Mesenchymal stem cell (in vitro differentiated cells and primary cell): ENCODE measurements around the gene RFX1.

Experiments
- DNase-seq: peaks from one replicate; pipeline ENCODE4 v3.0.0-alpha.2; 2013
- H2AFZ ChIP-seq: one replicate; pipeline ENCODE4 v1.6.1; 2013; ENCODE audit warnings: low read depth, mild to moderate bottlenecking, control low read depth, inconsistent platforms, low read length, moderate library complexity
- H2AK5ac ChIP-seq: 2 replicates; pipeline ENCODE4 v1.6.1; 2013; ENCODE audit warnings: low read length, moderate library complexity, mild to moderate bottlenecking, inconsistent platforms; ENCODE audit not compliant: severe bottlenecking
- H2BK120ac ChIP-seq: one replicate; pipeline ENCODE4 v1.6.1; 2013; ENCODE audit warnings: low read depth, mild to moderate bottlenecking, inconsistent platforms, low read length, moderate library complexity
- H2BK12ac ChIP-seq, 2 experiments: one replicate each; pipeline ENCODE4 v1.6.1; 2013; ENCODE audit warnings: inconsistent platforms in 2 of 2, low read length in 2 of 2, mild to moderate bottlenecking in 2 of 2, moderate library complexity in 2 of 2, control low read depth in 1 of 2
- H2BK15ac ChIP-seq: one replicate; pipeline ENCODE4 v1.6.1; 2013; ENCODE audit warnings: mild to moderate bottlenecking, low read depth, inconsistent platforms; ENCODE audit not compliant: poor library complexity, severe bottlenecking
- H2BK5ac ChIP-seq: 2 replicates; pipeline ENCODE4 v1.6.1; 2013; ENCODE audit warnings: low read depth, mild to moderate bottlenecking, low read length, control low read depth, inconsistent platforms; ENCODE audit not compliant: poor library complexity, severe bottlenecking
- H3K14ac ChIP-seq, 2 experiments: one replicate each; pipeline ENCODE4 v1.6.1; 2013; ENCODE audit warnings: inconsistent platforms in 2 of 2, low read length in 2 of 2, control low read depth in 1 of 2, mild to moderate bottlenecking in 1 of 2, moderate library complexity in 1 of 2
- H3K18ac ChIP-seq, 2 experiments: one replicate each; pipeline ENCODE4 v1.6.1; 2013; ENCODE audit warnings: inconsistent platforms in 2 of 2, low read length in 2 of 2, control low read depth in 1 of 2, low read depth in 1 of 2, mild to moderate bottlenecking in 1 of 2
- H3K23ac ChIP-seq, 2 experiments: one replicate each; pipeline ENCODE4 v1.6.1; 2013; ENCODE audit warnings: inconsistent platforms in 2 of 2, low read length in 2 of 2, mild to moderate bottlenecking in 2 of 2, moderate library complexity in 2 of 2, control low read depth in 1 of 2
- H3K27ac ChIP-seq: 2 replicates; pipeline ENCODE4 v1.5.1; 2013; ENCODE audit warnings: mild to moderate bottlenecking, moderate library complexity, low read length, control low read depth, inconsistent platforms; ENCODE audit not compliant: poor library complexity, severe bottlenecking
- H3K27me3 ChIP-seq, 2 experiments: 2 replicates each; pipeline versions ENCODE4 v1.6.1 to v1.7.0; 2013; ENCODE audit warnings: low read length in 2 of 2, mild to moderate bottlenecking in 2 of 2, moderate library complexity in 2 of 2, control low read depth in 1 of 2, inconsistent platforms in 1 of 2; ENCODE audit not compliant: control insufficient read depth in 1 of 2, insufficient read depth in 1 of 2
- H3K36me3 ChIP-seq, 2 experiments: 2 replicates each; pipeline versions ENCODE4 v1.6.1 to v1.7.0; 2013; ENCODE audit warnings: low read length in 2 of 2, control low read depth in 1 of 2, inconsistent platforms in 1 of 2, low read depth in 1 of 2, mild to moderate bottlenecking in 1 of 2; ENCODE audit not compliant: insufficient read depth in 2 of 2, control insufficient read depth in 1 of 2
- H3K4ac ChIP-seq, 2 experiments: one replicate each; pipeline ENCODE4 v1.6.1; 2013; ENCODE audit warnings: inconsistent platforms in 2 of 2, low read length in 2 of 2, mild to moderate bottlenecking in 2 of 2, moderate library complexity in 2 of 2, control low read depth in 1 of 2, low read depth in 1 of 2
- H3K4me1 ChIP-seq: 2 replicates; pipeline ENCODE4 v1.6.1; 2013; ENCODE audit warnings: low read depth, low read length, control low read depth; ENCODE audit not compliant: control insufficient read depth, insufficient read depth
- H3K4me2 ChIP-seq: 2 replicates; pipeline ENCODE4 v1.6.1; 2013; ENCODE audit warnings: low read length, mild to moderate bottlenecking, inconsistent platforms; ENCODE audit not compliant: poor library complexity, severe bottlenecking
- H3K4me3 ChIP-seq, 2 experiments: 2 replicates each; pipeline versions ENCODE4 v1.5.1 to v1.7.0; 2013; ENCODE audit warnings: low read length in 2 of 2, mild to moderate bottlenecking in 2 of 2, control low read depth in 1 of 2, low read depth in 1 of 2; ENCODE audit not compliant: insufficient read depth in 1 of 2
- H3K79me1 ChIP-seq: replicated peaks from 2 replicates; pipeline ENCODE4 v1.6.1; 2013; ENCODE audit warnings: mild to moderate bottlenecking, control low read depth, low read length, inconsistent platforms; ENCODE audit not compliant: poor library complexity, severe bottlenecking
- H3K9ac ChIP-seq: 2 replicates; pipeline ENCODE4 v1.7.0; 2013; ENCODE audit warnings: mild to moderate bottlenecking, low read length, moderate library complexity
- H3K9me3 ChIP-seq: 2 replicates; pipeline ENCODE4 v1.7.0; 2013; ENCODE audit warnings: mild to moderate bottlenecking, low read length; ENCODE audit not compliant: control insufficient read depth
- H4K8ac ChIP-seq: one replicate; pipeline ENCODE4 v1.6.1; 2013; ENCODE audit warnings: inconsistent platforms, mild to moderate bottlenecking, low read length, moderate library complexity
- H4K91ac ChIP-seq: one replicate; pipeline ENCODE4 v1.6.1; 2013; ENCODE audit warnings: mild to moderate bottlenecking, low read length, inconsistent platforms
- whole genome bisulfite sequencing: methylation state at CpG from one replicate; pipeline ENCODE4 v1.1.7; 2013; ENCODE audit warnings: mixed read lengths; 5-methylcytosine and 5-hydroxymethylcytosine counted together

RFX1 gene

GRCh38 chr19:14012378-14012915 is 6.3 kb upstream of the RFX1 start:
- Histone ChIP-seq H2AK5ac (no peak overlapping the region), H4K91ac (no peak overlapping the region), H3K27me3 (no peaks in the 10 kb centered on the region), H2BK15ac (no peak overlapping the region), H3K79me1 (no peaks in the 10 kb centered on the region), H3K23ac (no peak overlapping the region), H3K27ac (no peak overlapping the region), H3K18ac (no peak overlapping the region), H3K36me3 (no peaks in the 10 kb centered on the region), H2AFZ (no peak overlapping the region), H4K8ac (no peak overlapping the region), H3K9ac (no peak overlapping the region), H3K4me3 (no peak overlapping the region), H3K14ac (no peak overlapping the region), H2BK5ac (no peak overlapping the region), H3K4ac (no peak overlapping the region), H3K9me3 (no peaks in the 10 kb centered on the region), H3K4me2 (no peak overlapping the region), H2BK12ac (no peak overlapping the region), H2BK120ac (no peak overlapping the region), H3K4me1 (no peaks in the 10 kb centered on the region)
- WGBS: 95% methylated on average over 2 of the region's 2 CpGs
- no peak for DNase-seq

GRCh38 chr19:14006766-14007562 is 844 bp upstream of the RFX1 start:
- peak overlapping the region; percentile 94 for H3K27ac ChIP-seq
- no peaks in the 10 kb centered on the region for H3K79me1 ChIP-seq
- H3K4me3 ChIP-seq: peak overlapping the region; percentile 79 to 84
- H3K4ac ChIP-seq: peak overlapping the region; percentile 69 to 86
- H2BK120ac ChIP-seq: peak overlapping the region; percentile 77
- H2BK15ac ChIP-seq: peak overlapping the region; percentile 95
- H3K4me2 ChIP-seq: peak overlapping the region; percentile 72
- 4% methylated on average over 50 of the region's 56 CpGs for WGBS
- peak overlapping the region; percentile 92 for H3K9ac ChIP-seq
- no peak overlapping the region for H2AK5ac ChIP-seq
- H2AFZ ChIP-seq: peak overlapping the region; percentile 85
- peak overlapping the region; percentile 88 for H4K8ac ChIP-seq
- H2BK5ac ChIP-seq: peak overlapping the region; percentile 89
- no peaks in the 10 kb centered on the region for H3K36me3 ChIP-seq
- H3K14ac ChIP-seq: peak overlapping the region in 1 of 2 experiments; percentile 73
- H3K23ac ChIP-seq: no peak overlapping the region
- peak overlapping the region; percentile 74 for H4K91ac ChIP-seq
- DNase-seq: no peak
- no peaks in the 10 kb centered on the region for H3K9me3 ChIP-seq
- H3K18ac ChIP-seq: peak overlapping the region; percentile 90 to 92
- peaks cover 9% of the 10 kb centered on the region for H3K4me1 ChIP-seq
- no peak overlapping the region for H2BK12ac ChIP-seq
- no peaks in the 10 kb centered on the region for H3K27me3 ChIP-seq

- H4K91ac ChIP-seq: no peak overlapping the region
- peak overlapping the region in 1 of 2 experiments; percentile 67 for H3K14ac ChIP-seq
- peak overlapping the region; percentile 92 for H3K9ac ChIP-seq
- H3K18ac ChIP-seq: peak overlapping the region; percentile 83 to 95
- no peak overlapping the region for H2AFZ ChIP-seq
- peak overlapping the region; percentile 88 for H4K8ac ChIP-seq
- H2BK120ac ChIP-seq: peak overlapping the region; percentile 87
- no peak overlapping the region for H2AK5ac ChIP-seq
- WGBS: 17% methylated on average over 28 of the region's 50 CpGs
- H2BK15ac ChIP-seq: peak overlapping the region; percentile 85
- H3K36me3 ChIP-seq: peaks cover 0 to 8% of the 10 kb centered on the region in 2 experiments
- no peaks in the 10 kb centered on the region for H3K9me3 ChIP-seq
- H3K4me3 ChIP-seq: peak overlapping the region; percentile 63 to 88
- H3K27ac ChIP-seq: peak overlapping the region; percentile 52
- peak; percentile 88 for DNase-seq
- H3K4ac ChIP-seq: peak overlapping the region in 1 of 2 experiments; percentile 57
- H3K23ac ChIP-seq: no peak overlapping the region
- H3K27me3 ChIP-seq: no peaks in the 10 kb centered on the region
- peaks cover 6% of the 10 kb centered on the region for H3K79me1 ChIP-seq
- no peak overlapping the region for H2BK12ac ChIP-seq
- H2BK5ac ChIP-seq: peak overlapping the region; percentile 85
- H3K4me1 ChIP-seq: peaks cover 9% of the 10 kb centered on the region
- peak overlapping the region; percentile 45 for H3K4me2 ChIP-seq
These were observed 603 bp downstream of the RFX1 start for GRCh38 chr19:14005349-14006084.
